VCaP (cell line): ENCODE data around the gene ARMC10.
A peak's percentile ranks its signal among the peaks of the same experiment; 100 is the strongest.

ENCODE experiments used
- H3K27ac ChIP-seq: fragments of 450-650 bp; 2 replicates; pipeline ENCODE4 v1.5.1; 2017
- TF ChIP-seq, protein P1 (sequence below): fragments of 450-650 bp; conservative IDR thresholded peaks from 2 replicates; pipeline ENCODE4 v1.5.1; 2017; ENCODE audit warnings: mild to moderate bottlenecking, moderate library complexity

Gene ARMC10

DNA sequence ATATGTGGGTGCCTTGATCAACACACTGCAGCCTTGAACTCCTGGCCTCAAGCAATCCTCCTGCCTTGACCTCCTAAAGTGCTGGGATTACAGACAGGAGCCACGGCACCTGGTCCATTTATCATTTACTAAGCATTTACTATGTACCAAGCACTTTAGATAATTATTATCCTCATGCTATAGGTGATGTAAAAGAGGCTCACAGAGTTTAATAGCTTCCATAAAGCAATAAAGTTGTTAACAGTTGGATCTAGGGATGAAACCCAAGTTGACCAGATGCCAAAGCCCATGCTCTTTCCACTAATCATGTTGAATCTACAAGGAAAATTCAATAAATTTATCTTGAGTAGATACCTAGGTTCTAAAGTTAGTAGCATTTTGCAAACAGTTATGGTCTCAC lies 68.9 kb downstream of the ARMC10 start:
- no peak overlapping the region for H3K27ac ChIP-seq
- TF ChIP-seq, protein P1, sequence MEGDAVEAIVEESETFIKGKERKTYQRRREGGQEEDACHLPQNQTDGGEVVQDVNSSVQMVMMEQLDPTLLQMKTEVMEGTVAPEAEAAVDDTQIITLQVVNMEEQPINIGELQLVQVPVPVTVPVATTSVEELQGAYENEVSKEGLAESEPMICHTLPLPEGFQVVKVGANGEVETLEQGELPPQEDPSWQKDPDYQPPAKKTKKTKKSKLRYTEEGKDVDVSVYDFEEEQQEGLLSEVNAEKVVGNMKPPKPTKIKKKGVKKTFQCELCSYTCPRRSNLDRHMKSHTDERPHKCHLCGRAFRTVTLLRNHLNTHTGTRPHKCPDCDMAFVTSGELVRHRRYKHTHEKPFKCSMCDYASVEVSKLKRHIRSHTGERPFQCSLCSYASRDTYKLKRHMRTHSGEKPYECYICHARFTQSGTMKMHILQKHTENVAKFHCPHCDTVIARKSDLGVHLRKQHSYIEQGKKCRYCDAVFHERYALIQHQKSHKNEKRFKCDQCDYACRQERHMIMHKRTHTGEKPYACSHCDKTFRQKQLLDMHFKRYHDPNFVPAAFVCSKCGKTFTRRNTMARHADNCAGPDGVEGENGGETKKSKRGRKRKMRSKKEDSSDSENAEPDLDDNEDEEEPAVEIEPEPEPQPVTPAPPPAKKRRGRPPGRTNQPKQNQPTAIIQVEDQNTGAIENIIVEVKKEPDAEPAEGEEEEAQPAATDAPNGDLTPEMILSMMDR: no peak

DNA sequence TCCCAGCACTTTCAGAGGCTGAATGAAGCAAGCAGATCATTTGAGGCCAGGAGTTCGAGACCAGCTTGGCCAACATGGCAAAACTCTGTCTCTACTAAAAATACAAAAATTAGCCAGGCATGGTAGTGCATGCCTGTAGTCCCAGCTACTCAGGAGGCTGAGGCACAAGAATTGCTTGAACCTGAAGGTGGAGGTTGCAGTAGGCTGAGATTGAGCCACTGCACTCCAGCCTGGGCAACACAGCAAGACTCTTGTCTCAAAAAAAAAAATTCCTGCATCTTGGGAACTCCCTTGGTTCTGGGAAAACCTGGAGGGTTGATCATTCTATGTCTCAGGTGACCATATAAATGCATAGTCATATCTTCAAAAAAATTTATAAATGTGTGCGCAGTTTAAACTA lies 69.8 kb downstream of the ARMC10 start:
- H3K27ac ChIP-seq: peak overlapping the region; percentile 2; the same call in 1 of the 2 replicates

DNA sequence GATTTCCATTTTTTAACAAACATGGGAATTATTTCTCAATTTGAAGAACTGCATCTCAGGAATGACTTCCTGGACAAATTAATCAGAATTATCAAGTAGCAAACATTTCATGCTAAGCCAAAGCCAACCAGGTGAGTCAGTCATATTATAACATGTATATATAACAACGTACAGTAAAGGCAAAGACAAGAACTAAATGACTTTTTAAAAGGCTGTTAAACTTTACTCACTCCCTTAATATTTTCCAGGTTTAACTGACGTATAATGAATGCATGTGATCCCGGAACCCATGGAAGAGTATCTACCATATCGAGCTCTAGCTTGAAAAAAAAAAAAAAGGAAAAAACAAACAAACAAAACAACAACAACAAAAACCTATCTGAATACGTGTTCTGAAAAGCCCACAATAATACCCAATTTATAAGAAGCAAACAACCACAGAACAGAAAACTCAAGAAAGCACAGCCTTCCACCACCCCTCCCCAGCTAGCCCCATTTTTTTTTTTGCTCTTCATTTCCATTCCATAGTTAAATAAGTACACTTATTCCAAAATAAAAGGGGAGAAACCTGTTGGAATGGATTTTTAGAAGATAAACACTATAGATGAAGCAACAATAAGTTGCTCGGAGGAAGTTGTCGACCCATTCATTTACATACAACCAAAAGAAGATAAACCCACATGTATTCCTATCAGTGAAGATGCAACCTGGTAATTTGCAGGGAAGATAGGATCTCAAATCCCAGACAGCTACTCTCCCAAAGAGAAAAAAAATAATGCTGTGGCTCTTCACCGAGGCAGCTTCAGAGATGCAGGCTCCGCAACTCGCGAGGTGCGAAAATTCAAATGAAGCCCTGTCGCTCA lies 73.4 kb downstream of the ARMC10 start:
- peak overlapping the region; percentile 96 for H3K27ac ChIP-seq
- TF ChIP-seq, protein P1: no peak
